ENCODE results near the gene GPHN.
"Not testable (repeated sequence)": the region's sequence is repeated elsewhere in the genome, so short reads cannot be mapped to it uniquely, and the experiment has no call there.

The GPHN gene

GRCh38 chr14:66530526-66530925, 22.6 kb downstream of the GPHN start:
- Histone ChIP-seq H3K4me3 (no peak overlapping the region), H4K20me1 (no peaks in the 10 kb centered on the region), H3K27ac (no peak overlapping the region), H3K4me2 (no peak overlapping the region), H3K9ac (no peak overlapping the region), H3K9me3 (peaks cover 17% of the 10 kb centered on the region), H3K4me1 (no peaks in the 10 kb centered on the region), H3K36me3 (no peaks in the 10 kb centered on the region; the same call in 1 of the 2 replicates), H3K27me3 (no peaks in the 10 kb centered on the region)
- no peak for TF ChIP-seq Cebpa-rat (IDR thresholded peaks at IDR 0.05)

- TF ChIP-seq Cebpa-rat (IDR thresholded peaks at IDR 0.05), result no peak
- no peaks in the 10 kb centered on the region for H3K36me3 ChIP-seq
- H3K27me3 ChIP-seq, result no peaks in the 10 kb centered on the region
- H3K4me3 ChIP-seq, result no peak overlapping the region
- no peak overlapping the region for H3K9ac ChIP-seq
- no peaks in the 10 kb centered on the region for H3K4me1 ChIP-seq
- H3K27ac ChIP-seq, result no peak overlapping the region
- no peak overlapping the region for H3K4me2 ChIP-seq
- peaks cover 9% of the 10 kb centered on the region; the same call in 1 of the 2 replicates for H3K9me3 ChIP-seq
- no peaks in the 10 kb centered on the region for H4K20me1 ChIP-seq
Observed at GRCh38 chr14:66539034-66539433, 31.1 kb downstream of the GPHN start.

- Histone ChIP-seq H3K9ac (no peak overlapping the region), H3K9me3 (peaks cover 12% of the 10 kb centered on the region; the same call in 1 of the 2 replicates), H3K27me3 (no peaks in the 10 kb centered on the region), H3K27ac (no peak overlapping the region), H3K4me2 (no peak overlapping the region), H3K4me3 (no peak overlapping the region), H3K36me3 (no peaks in the 10 kb centered on the region), H4K20me1 (no peaks in the 10 kb centered on the region), H3K4me1 (no peaks in the 10 kb centered on the region)
- no peak for TF ChIP-seq Cebpa-rat (IDR thresholded peaks at IDR 0.05)
Observed at GRCh38 chr14:66540038-66540437, 32.1 kb downstream of the GPHN start.

GRCh38 chr14:66541627-66542026, 33.7 kb downstream of the GPHN start:
- Histone ChIP-seq H3K4me3 (no peak overlapping the region), H3K27me3 (no peaks in the 10 kb centered on the region), H3K4me1 (no peaks in the 10 kb centered on the region), H3K36me3 (no peaks in the 10 kb centered on the region), H3K4me2 (no peak overlapping the region), H4K20me1 (no peaks in the 10 kb centered on the region), H3K27ac (no peak overlapping the region), H3K9me3 (peaks cover 22% of the 10 kb centered on the region; the same call in 1 of the 2 replicates), H3K9ac (no peak overlapping the region)
- TF ChIP-seq Cebpa-rat (IDR thresholded peaks at IDR 0.05), result no peak

- H3K36me3 ChIP-seq, result no peaks in the 10 kb centered on the region
- H3K9ac ChIP-seq, result no peak overlapping the region
- no peaks in the 10 kb centered on the region for H3K27me3 ChIP-seq
- H3K4me1 ChIP-seq, result no peaks in the 10 kb centered on the region
- H3K4me2 ChIP-seq, result no peak overlapping the region
- peaks cover 26% of the 10 kb centered on the region; the same call in 1 of the 2 replicates for H3K9me3 ChIP-seq
- no peaks in the 10 kb centered on the region for H4K20me1 ChIP-seq
- TF ChIP-seq Cebpa-rat (IDR thresholded peaks at IDR 0.05), result no peak
- H3K27ac ChIP-seq, result no peak overlapping the region
- no peak overlapping the region for H3K4me3 ChIP-seq
Observed at GRCh38 chr14:66543996-66544395, 36.0 kb downstream of the GPHN start.

GRCh38 chr14:66545191-66545590, 37.2 kb downstream of the GPHN start:
- H3K4me3 ChIP-seq, result not testable (repeated sequence)

GRCh38 chr14:66545751-66546150, 37.8 kb downstream of the GPHN start:
- not testable (repeated sequence) for H4K20me1 ChIP-seq, H3K9ac ChIP-seq, H3K4me3 ChIP-seq, H3K27ac ChIP-seq, H3K36me3 ChIP-seq, H3K4me2 ChIP-seq, H3K27me3 ChIP-seq, H3K4me1 ChIP-seq
- H3K9me3 ChIP-seq, result peaks cover 26% of the 10 kb centered on the region; the same call in 1 of the 2 replicates

More at GRCh38 chr14:66545191-66545590, 37.2 kb downstream of the GPHN start:
- H3K4me2 ChIP-seq, H3K27me3 ChIP-seq, H3K4me1 ChIP-seq, H3K36me3 ChIP-seq, H4K20me1 ChIP-seq, H3K27ac ChIP-seq, H3K9ac ChIP-seq: not testable (repeated sequence)
- H3K9me3 ChIP-seq, result peaks cover 26% of the 10 kb centered on the region; the same call in 1 of the 2 replicates

- TF ChIP-seq Cebpa-rat (IDR thresholded peaks at IDR 0.05), result no peak
- H3K4me1 ChIP-seq, result no peaks in the 10 kb centered on the region
- H3K27me3 ChIP-seq, result no peaks in the 10 kb centered on the region
- H3K9ac ChIP-seq, result no peak overlapping the region
- H4K20me1 ChIP-seq, result no peaks in the 10 kb centered on the region
- no peak overlapping the region for H3K4me3 ChIP-seq
- H3K4me2 ChIP-seq, result no peak overlapping the region
- no peak overlapping the region for H3K27ac ChIP-seq
- no peaks in the 10 kb centered on the region for H3K9me3 ChIP-seq
- no peaks in the 10 kb centered on the region for H3K36me3 ChIP-seq
Observed at GRCh38 chr14:66563731-66564130, 55.8 kb downstream of the GPHN start.

GRCh38 chr14:66568220-66568619, 60.3 kb downstream of the GPHN start:
- no peaks in the 10 kb centered on the region for H3K36me3 ChIP-seq
- H4K20me1 ChIP-seq, result no peaks in the 10 kb centered on the region
- H3K27ac ChIP-seq, result no peak overlapping the region
- no peaks in the 10 kb centered on the region for H3K27me3 ChIP-seq
- no peak overlapping the region for H3K4me2 ChIP-seq
- no peaks in the 10 kb centered on the region for H3K4me1 ChIP-seq
- no peak overlapping the region for H3K9ac ChIP-seq
- peaks cover 21% of the 10 kb centered on the region for H3K9me3 ChIP-seq
- TF ChIP-seq Cebpa-rat (IDR thresholded peaks at IDR 0.05), result no peak
- no peak overlapping the region for H3K4me3 ChIP-seq

GRCh38 chr14:66572826-66573225, 64.9 kb downstream of the GPHN start:
- Histone ChIP-seq H3K27ac (no peak overlapping the region), H3K4me2 (no peak overlapping the region), H3K36me3 (0 out of 2 replicates have a peak, but pooled peaks cover 5% of the 10 kb centered on the region), H3K9me3 (peaks cover 46% of the 10 kb centered on the region), H3K27me3 (no peaks in the 10 kb centered on the region), H4K20me1 (no peaks in the 10 kb centered on the region), H3K4me3 (no peak overlapping the region), H3K9ac (no peak overlapping the region), H3K4me1 (no peaks in the 10 kb centered on the region)
- no peak for TF ChIP-seq Cebpa-rat (IDR thresholded peaks at IDR 0.05)

GRCh38 chr14:66575014-66575413, 67.1 kb downstream of the GPHN start:
- Histone ChIP-seq H3K36me3 (0 out of 2 replicates have a peak, but pooled peaks cover 5% of the 10 kb centered on the region), H3K4me3 (no peak overlapping the region), H3K4me2 (no peak overlapping the region), H3K27ac (no peak overlapping the region), H3K9me3 (peaks cover 51% of the 10 kb centered on the region), H4K20me1 (no peaks in the 10 kb centered on the region), H3K27me3 (no peaks in the 10 kb centered on the region), H3K4me1 (no peaks in the 10 kb centered on the region), H3K9ac (no peak overlapping the region)
- TF ChIP-seq Cebpa-rat (IDR thresholded peaks at IDR 0.05), result no peak
